ENCODE data around the gene CCDC146. TPM values are rescaled to one million over a fixed set of nuclear protein-coding genes. Genes with fewer than 3 reads are reported as not detected.
A peak's percentile ranks its signal among the peaks of the same experiment; 100 is the strongest.

The CCDC146 gene
- total and polyA plus RNA-seq, 9 of the 15 experiments (the other 6 are each of a cell fraction or from before 2014, with no cell fraction given), result 0.10 to 0.98 (median 0.26) TPM; not detected in 1

DNA sequence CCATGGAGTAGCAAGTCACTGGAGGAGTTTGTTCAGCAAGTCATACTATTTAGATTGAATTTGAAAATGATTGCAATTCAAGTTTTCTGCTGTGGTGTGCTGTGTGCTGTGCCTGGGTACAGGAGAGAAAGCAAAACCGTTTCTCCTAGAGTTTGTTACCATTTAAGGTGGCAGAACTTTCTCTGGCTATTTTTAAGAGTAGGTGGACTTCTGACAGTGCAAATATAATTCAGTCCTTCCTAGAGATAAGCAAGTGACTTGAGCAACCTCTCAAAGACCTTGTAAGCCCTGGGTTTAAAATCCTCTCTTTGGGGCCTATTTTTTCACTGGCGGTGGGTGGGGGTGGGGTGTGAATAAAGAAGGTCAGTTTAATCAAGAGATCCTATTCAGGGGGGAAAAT is 120.1 kb downstream of the CCDC146 start:
- H3K9me3 ChIP-seq (replicated peaks; ENCODE audit: control insufficient read depth, insufficient read depth, low read depth, low read length), result no peaks in the 10 kb centered on the region
- BruUV-seq (replicated peaks), result no TSS peak
- no peaks in the 10 kb centered on the region for H4K20me1 ChIP-seq (replicated peaks; ENCODE audit: control insufficient read depth, insufficient read depth, low read length)
- H3K36me3 ChIP-seq (ENCODE audit: control insufficient read depth, insufficient read depth, low read length), result no peaks in the 10 kb centered on the region
- in situ Hi-C loops (cut with MboI), result loop anchor here (25.0 kb wide), 1 partner anchor 605 kb away; the partner anchor contains the start of gene POMZP3
- H3K27ac ChIP-seq (ENCODE audit: extremely low read depth, low read depth, low read length), result no peak overlapping the region
- H3K9ac ChIP-seq (ENCODE audit: insufficient read depth in 1 of 2, low read depth in 2 of 2, low read length in 2 of 2), result no peak overlapping the region
- ATAC-seq (no peak), DNase-seq (ENCODE audit: extremely low read depth in 1 of 4, low spot score in 3 of 4) (no peak), FAIRE-seq (no peak)
- no peaks in the 10 kb centered on the region; a peak in 1 of 5 replicates for H3K4me1 ChIP-seq (replicated peaks in 1 of 2; ENCODE audit: control insufficient read depth in 2 of 2, insufficient read depth in 2 of 2, low read length in 2 of 2)
- no peaks in the 10 kb centered on the region for H3K79me2 ChIP-seq (ENCODE audit: control insufficient read depth, insufficient read depth, low read length)
- H3K27me3 ChIP-seq (ENCODE audit: control insufficient read depth in 2 of 2, insufficient read depth in 2 of 2, low read length in 2 of 2), result peaks cover 2 to 7% of the 10 kb centered on the region in 2 experiments
- H3K4me3 ChIP-seq, result no peak overlapping the region
- intact Hi-C loops (cut with micrococcal nuclease), result loop anchor here (10.0 kb wide), 1 partner anchor 118 kb away; the partner anchor contains the start of gene CCDC146
- H2AFZ ChIP-seq (ENCODE audit: low read depth, low read length), result no peak overlapping the region
- no peak overlapping the region for H3K4me2 ChIP-seq (ENCODE audit: insufficient read depth, low read length)
- ChIA-PET CTCF (ENCODE audit: low intra/inter-chr PET ratio) (no interaction called here), POLR2A (no interaction called here)
- WGBS (ENCODE audit: insufficient coverage, low coverage, missing lambda C conversion rate), result 0% methylated on average over 2 of the region's 2 CpGs
- TF ChIP-seq ZNF766 (CRISPR knock-in tag; conservative IDR thresholded peaks at IDR 0.05) (peak; percentile 55; the same call in 1 of the 2 replicates), FOXP1 (CRISPR knock-in tag; IDR thresholded peaks at IDR 0.05) (no peak), MAFG (tag; conservative IDR thresholded peaks at IDR 0.05) (0 out of 2 replicates have a peak, but pooled peaks have one; percentile 8)
- no peaks in the 10 kb centered on the region for H3K9me1 ChIP-seq (ENCODE audit: control insufficient read depth, insufficient read depth, low read length)

DNA sequence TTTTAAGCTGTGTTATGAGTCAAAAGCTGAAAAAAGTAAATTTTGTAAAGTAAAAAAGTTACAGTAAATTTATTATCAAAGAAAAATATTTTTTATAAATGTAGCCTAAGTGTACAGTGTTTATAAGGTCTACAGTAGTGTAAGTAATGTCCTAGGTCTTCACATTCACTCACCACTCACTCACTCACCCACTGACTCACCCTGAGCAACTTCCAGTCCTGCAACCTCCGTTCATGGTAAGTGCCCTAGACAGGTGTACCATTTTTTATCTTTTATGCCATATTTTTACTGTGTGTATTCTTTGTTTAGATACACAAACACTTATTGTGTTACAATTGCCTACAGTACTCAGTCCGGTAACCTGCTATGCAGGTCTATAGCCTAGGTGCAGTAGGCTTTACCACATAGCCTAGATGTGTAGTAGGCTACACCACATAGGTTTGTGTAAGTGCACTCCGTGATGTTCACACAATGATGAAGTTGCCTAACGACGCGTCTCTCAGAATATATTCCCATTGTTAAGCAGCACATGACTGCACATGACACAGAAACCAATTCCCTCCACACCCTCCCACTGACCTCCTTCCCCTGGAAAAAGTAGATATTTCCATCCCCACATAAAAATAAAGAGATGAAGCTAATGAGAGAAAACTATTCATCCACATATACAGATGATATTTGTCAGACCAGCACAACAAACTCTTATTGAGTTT is 122.0 kb downstream of the CCDC146 start:
- intact Hi-C loops (cut with micrococcal nuclease) (loop anchor here (10.0 kb wide), 1 partner anchor 120 kb away; the partner anchor contains the start of gene CCDC146), in situ Hi-C loops (cut with MboI) (loop anchor here (25.0 kb wide), 1 partner anchor 607 kb away; the partner anchor contains the start of gene POMZP3)
- FAIRE-seq (no peak), DNase-seq (ENCODE audit: extremely low read depth in 1 of 4, low spot score in 3 of 4) (no peak), ATAC-seq (no peak)
- H3K4me3 ChIP-seq, result no peak overlapping the region
- no peak overlapping the region for H3K9ac ChIP-seq (ENCODE audit: insufficient read depth in 1 of 2, low read depth in 2 of 2, low read length in 2 of 2)
- no peaks in the 10 kb centered on the region for H3K36me3 ChIP-seq (ENCODE audit: control insufficient read depth, insufficient read depth, low read length)
- H3K79me2 ChIP-seq (ENCODE audit: control insufficient read depth, insufficient read depth, low read length), result no peaks in the 10 kb centered on the region
- no peak overlapping the region for H3K27ac ChIP-seq (ENCODE audit: extremely low read depth, low read depth, low read length)
- H3K9me1 ChIP-seq (ENCODE audit: control insufficient read depth, insufficient read depth, low read length), result no peaks in the 10 kb centered on the region
- no peak overlapping the region for H3K4me2 ChIP-seq (ENCODE audit: insufficient read depth, low read length)
- WGBS (ENCODE audit: insufficient coverage, low coverage, missing lambda C conversion rate), result 22% methylated on average over 6 of the region's 6 CpGs
- peaks cover 0 to 6% of the 10 kb centered on the region in 2 experiments; a peak in 2 of 5 replicates for H3K27me3 ChIP-seq (ENCODE audit: control insufficient read depth in 2 of 2, insufficient read depth in 2 of 2, low read length in 2 of 2)
- ChIA-PET CTCF (ENCODE audit: low intra/inter-chr PET ratio) (no interaction called here), POLR2A (no interaction called here)
- no peaks in the 10 kb centered on the region for H4K20me1 ChIP-seq (replicated peaks; ENCODE audit: control insufficient read depth, insufficient read depth, low read length)
- TF ChIP-seq KAT8 (IDR thresholded peaks at IDR 0.05; ENCODE audit: low read depth) (no peak), SMC3 (conservative IDR thresholded peaks at IDR 0.05; ENCODE audit: insufficient read depth, low read depth, low read length) (no peak), KLF10 (CRISPR knock-in tag; IDR thresholded peaks at IDR 0.05) (no peak), KDM5B (IDR thresholded peaks at IDR 0.05; ENCODE audit: insufficient replicate concordance, low read depth, low read length) (no peak), TRIM24 (IDR thresholded peaks at IDR 0.05) (no peak)
- no peak overlapping the region for H2AFZ ChIP-seq (ENCODE audit: low read depth, low read length)
- no peaks in the 10 kb centered on the region; a peak in 1 of 5 replicates for H3K4me1 ChIP-seq (replicated peaks in 1 of 2; ENCODE audit: control insufficient read depth in 2 of 2, insufficient read depth in 2 of 2, low read length in 2 of 2)
- no peaks in the 10 kb centered on the region for H3K9me3 ChIP-seq (replicated peaks; ENCODE audit: control insufficient read depth, insufficient read depth, low read depth, low read length)
- BruUV-seq (replicated peaks), result no TSS peak

All from K562 (cell line).